Measurements from ENCODE around the gene NBEA.
A peak's percentile ranks its signal among the peaks of the same experiment; 100 is the strongest.

Gene NBEA

DNA sequence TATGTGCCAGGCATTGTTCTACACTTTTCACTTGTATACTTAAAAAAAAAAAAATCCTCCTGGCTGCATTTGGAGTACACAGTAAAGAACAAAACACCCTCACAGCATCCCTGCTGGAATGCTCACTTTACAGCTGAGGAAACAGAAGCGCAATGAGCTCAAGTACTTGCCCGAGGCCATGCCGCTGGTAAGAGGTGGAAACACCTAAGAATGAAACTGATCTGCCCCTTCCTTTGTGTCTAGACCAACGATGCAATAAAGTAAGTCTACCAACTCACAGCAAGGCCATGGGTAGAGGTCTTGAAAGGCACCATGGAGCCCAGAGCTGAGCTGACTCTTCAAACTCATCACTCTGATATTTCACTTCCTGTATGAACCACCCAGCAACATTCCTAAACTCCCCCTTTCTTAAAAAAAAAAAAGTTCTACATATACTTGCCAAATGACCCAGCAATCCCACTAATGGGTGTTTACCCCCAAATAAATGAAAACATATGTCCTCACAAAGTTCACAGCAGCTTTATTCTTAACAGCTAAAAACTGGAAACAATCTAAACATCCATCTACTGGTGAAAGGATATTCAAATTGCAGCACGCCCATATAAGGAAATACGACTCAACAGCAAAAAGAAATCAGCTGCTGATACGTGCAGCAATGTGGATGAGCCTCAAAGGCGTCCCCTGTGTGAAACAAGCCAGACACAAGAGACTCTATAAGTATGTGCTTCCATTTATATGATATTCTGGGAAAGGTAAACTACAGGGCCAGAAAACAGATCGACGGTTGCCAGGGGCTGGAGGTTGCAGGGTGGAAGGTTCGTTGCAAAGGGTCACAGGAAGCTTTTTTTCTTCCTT is 771.1 kb downstream of the NBEA start:
- Histone ChIP-seq H3K4me3 (ENCODE audit: insufficient read depth, low read depth, low read length) (no peak overlapping the region), H3K9me3 (ENCODE audit: control insufficient read depth, low read length) (no peaks in the 10 kb centered on the region), H3K4me1 (ENCODE audit: control insufficient read depth, insufficient read depth, low read length) (peaks cover 10% of the 10 kb centered on the region), H3K27me3 (ENCODE audit: control insufficient read depth, insufficient read depth, low read length, poor library complexity, severe bottlenecking) (no peaks in the 10 kb centered on the region), H3K36me3 (ENCODE audit: control insufficient read depth, insufficient read depth, low read length) (no peaks in the 10 kb centered on the region), H3K27ac (ENCODE audit: insufficient read depth, low read depth, low read length, poor library complexity, severe bottlenecking) (no peak overlapping the region)
- WGBS, 2 experiments: 80% methylated on average over 11 of the region's 11 CpGs

DNA sequence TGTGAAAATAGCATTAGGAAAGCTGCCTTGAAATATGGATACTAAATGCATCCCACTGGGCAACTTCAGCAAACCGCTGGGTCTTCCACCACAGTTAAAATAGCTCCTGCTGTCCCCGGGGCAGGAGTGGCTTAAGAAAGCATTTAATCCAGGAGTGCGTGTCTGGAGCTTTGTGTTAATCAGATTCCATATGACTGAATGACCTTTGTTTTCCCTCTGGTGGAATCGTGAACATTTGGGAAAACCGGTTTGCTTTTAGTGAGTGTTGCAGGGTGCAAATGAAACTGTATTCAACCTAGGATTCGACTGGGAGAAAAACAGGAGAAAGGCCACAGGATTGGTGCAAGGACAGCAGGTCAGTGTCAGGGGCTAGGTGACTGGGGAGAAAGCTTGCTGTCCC is 772.1 kb downstream of the NBEA start:
- WGBS, 2 experiments: 75 to 84% methylated on average over 6 of the region's 6 CpGs
- peak overlapping the region; percentile 80 for H3K27ac ChIP-seq (ENCODE audit: insufficient read depth, low read depth, low read length, poor library complexity, severe bottlenecking)

DNA sequence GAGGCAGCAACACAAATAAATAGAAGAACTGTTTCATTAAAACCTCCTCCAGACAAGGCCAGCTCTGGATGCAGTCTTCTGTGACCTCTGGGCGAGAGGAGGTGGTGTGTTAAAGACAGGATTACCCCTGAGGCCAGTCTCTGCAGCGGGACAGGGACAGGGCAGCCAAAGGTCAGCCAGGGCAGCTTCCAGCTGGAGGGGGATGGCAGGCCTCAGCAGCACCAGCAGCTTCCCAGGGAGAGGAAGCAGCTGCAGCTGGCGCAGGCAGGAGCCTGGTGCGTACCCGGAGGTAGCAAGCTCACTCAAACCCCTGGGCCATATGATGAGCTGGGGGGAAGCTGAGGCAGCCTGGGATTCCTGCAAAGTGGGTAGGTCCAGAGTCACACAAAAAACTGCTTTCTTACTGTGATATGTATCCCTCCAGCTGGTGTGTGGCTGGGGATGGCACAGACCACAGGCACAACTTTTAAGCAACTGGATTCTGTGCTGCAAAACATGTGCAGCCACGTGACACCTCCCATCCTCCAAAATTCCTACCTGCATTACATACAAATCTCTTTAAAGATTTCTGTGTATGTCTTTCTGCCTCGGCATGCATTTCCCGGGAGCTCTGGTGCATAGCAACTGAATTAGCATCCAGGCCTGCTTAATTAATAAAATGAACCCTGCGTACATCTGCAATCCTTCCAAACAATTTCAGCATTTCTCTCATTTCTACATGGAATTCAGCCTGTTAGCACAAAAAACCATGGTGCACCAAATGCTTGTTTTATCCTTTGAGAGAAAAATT is 772.7 kb downstream of the NBEA start:
- Histone ChIP-seq H3K27ac (ENCODE audit: insufficient read depth, low read depth, low read length, poor library complexity, severe bottlenecking) (peak overlapping the region; percentile 80), H3K9me3 (ENCODE audit: control insufficient read depth, low read length) (no peaks in the 10 kb centered on the region), H3K27me3 (ENCODE audit: control insufficient read depth, insufficient read depth, low read length, poor library complexity, severe bottlenecking) (no peaks in the 10 kb centered on the region), H3K4me1 (ENCODE audit: control insufficient read depth, insufficient read depth, low read length) (peaks cover 10% of the 10 kb centered on the region), H3K4me3 (ENCODE audit: insufficient read depth, low read depth, low read length) (no peak overlapping the region), H3K36me3 (ENCODE audit: control insufficient read depth, insufficient read depth, low read length) (no peaks in the 10 kb centered on the region)
- WGBS, 2 experiments: 74 to 79% methylated on average over 9 of the region's 9 CpGs

More for the DNA sequence above, 772.1 kb downstream of the NBEA start:
- no peaks in the 10 kb centered on the region for H3K36me3 ChIP-seq (ENCODE audit: control insufficient read depth, insufficient read depth, low read length)
- peaks cover 10% of the 10 kb centered on the region for H3K4me1 ChIP-seq (ENCODE audit: control insufficient read depth, insufficient read depth, low read length)
- no peaks in the 10 kb centered on the region for H3K9me3 ChIP-seq (ENCODE audit: control insufficient read depth, low read length)
- no peaks in the 10 kb centered on the region for H3K27me3 ChIP-seq (ENCODE audit: control insufficient read depth, insufficient read depth, low read length, poor library complexity, severe bottlenecking)
- H3K4me3 ChIP-seq (ENCODE audit: insufficient read depth, low read depth, low read length): no peak overlapping the region

DNA sequence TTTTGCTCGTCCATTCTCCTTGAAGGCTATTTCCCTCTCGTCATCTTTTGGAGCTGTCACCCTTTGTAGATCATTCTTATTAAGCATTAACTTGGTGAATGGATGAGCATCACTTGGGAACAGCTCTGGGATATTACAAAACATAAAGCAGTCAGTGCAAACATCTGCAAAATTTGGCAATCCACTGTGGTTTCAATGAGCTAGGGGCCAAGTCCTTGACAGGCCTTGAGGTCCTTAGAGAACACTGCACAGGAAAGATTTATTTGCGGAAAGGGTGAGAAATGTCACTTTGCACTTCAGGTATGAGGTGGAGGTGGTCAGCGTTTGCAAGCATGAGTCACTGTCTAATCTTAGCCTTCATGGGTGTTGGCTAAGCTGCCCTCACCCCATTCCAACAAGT is 774.1 kb downstream of the NBEA start:
- 94 to 100% methylated on average over 3 to 4 of the region's 4 CpGs for WGBS, 2 experiments
- Histone ChIP-seq H3K27ac (ENCODE audit: insufficient read depth, low read depth, low read length, poor library complexity, severe bottlenecking) (no peak overlapping the region), H3K4me3 (ENCODE audit: insufficient read depth, low read depth, low read length) (no peak overlapping the region), H3K27me3 (ENCODE audit: control insufficient read depth, insufficient read depth, low read length, poor library complexity, severe bottlenecking) (no peaks in the 10 kb centered on the region), H3K9me3 (ENCODE audit: control insufficient read depth, low read length) (no peaks in the 10 kb centered on the region), H3K36me3 (ENCODE audit: control insufficient read depth, insufficient read depth, low read length) (no peaks in the 10 kb centered on the region), H3K4me1 (ENCODE audit: control insufficient read depth, insufficient read depth, low read length) (peaks cover 10% of the 10 kb centered on the region)

DNA sequence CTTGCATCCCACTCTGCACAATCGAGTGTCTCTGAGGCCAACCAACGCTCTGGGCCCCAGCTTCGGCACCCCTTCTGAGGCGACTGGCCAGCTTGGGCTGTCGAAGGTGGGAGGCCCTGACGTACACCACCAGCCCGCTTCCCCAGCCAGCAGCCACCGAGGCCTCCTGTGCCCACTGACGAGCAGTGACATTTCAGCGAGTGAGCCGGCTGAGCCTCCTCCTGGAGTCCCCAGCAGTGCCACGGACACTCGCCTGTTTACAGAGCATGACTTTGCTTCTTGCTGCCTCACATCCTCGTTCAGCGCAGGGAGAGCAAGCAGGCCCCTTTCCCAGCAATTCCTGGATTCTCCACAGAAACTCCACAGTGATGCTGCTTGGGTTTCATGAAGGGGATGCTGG is 774.7 kb downstream of the NBEA start:
- no peaks in the 10 kb centered on the region for H3K27me3 ChIP-seq (ENCODE audit: control insufficient read depth, insufficient read depth, low read length, poor library complexity, severe bottlenecking)
- H3K9me3 ChIP-seq (ENCODE audit: control insufficient read depth, low read length): no peaks in the 10 kb centered on the region
- no peaks in the 10 kb centered on the region for H3K36me3 ChIP-seq (ENCODE audit: control insufficient read depth, insufficient read depth, low read length)
- no peak overlapping the region for H3K4me3 ChIP-seq (ENCODE audit: insufficient read depth, low read depth, low read length)
- H3K27ac ChIP-seq (ENCODE audit: insufficient read depth, low read depth, low read length, poor library complexity, severe bottlenecking): no peak overlapping the region
- 92 to 95% methylated on average over 15 of the region's 15 CpGs for WGBS, 2 experiments
- H3K4me1 ChIP-seq (ENCODE audit: control insufficient read depth, insufficient read depth, low read length): peaks cover 10% of the 10 kb centered on the region

DNA sequence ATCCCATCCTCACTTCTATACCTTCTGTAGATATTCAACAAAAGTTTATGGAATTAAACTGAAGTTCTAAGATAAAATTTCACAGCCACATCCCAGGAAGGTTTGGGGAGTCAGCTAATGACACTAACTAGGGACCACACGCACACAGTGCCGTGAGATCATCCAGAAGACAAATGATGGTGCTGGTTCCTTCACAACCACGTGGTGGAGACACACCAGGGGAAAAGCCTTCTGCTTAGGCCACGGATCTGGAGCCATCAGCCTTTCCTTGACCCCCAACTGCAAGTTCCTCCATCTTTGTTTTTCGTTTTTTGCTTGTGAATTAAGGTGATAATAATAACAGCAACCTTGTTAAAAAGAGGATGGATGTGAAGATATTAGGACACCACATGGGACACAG is 776.0 kb downstream of the NBEA start:
- Histone ChIP-seq H3K27me3 (ENCODE audit: control insufficient read depth, insufficient read depth, low read length, poor library complexity, severe bottlenecking) (no peaks in the 10 kb centered on the region), H3K27ac (ENCODE audit: insufficient read depth, low read depth, low read length, poor library complexity, severe bottlenecking) (no peak overlapping the region), H3K4me3 (ENCODE audit: insufficient read depth, low read depth, low read length) (no peak overlapping the region), H3K4me1 (ENCODE audit: control insufficient read depth, insufficient read depth, low read length) (peaks cover 7% of the 10 kb centered on the region), H3K9me3 (ENCODE audit: control insufficient read depth, low read length) (no peaks in the 10 kb centered on the region), H3K36me3 (ENCODE audit: control insufficient read depth, insufficient read depth, low read length) (no peaks in the 10 kb centered on the region)
- WGBS, 2 experiments: 65 to 68% methylated on average over 5 of the region's 5 CpGs

DNA sequence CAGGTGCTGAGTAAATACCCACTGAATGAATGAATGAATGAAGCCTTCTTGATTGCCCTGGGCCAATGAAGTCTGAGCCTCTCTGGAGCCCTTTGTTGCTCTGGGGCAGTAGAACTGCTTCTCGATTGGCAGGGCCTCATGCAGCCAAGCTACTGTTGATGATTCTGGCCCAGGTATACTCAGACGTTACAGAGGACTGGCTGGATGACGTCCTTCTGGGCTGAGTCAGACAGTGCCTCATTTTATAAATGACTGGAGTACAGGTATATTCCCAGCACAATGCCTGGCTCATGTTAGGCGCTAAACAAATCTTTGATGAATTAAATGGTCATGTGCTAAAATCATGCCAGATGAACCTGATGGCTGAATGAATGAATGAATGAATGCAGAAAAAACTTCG is 778.2 kb downstream of the NBEA start:
- H3K36me3 ChIP-seq (ENCODE audit: control insufficient read depth, insufficient read depth, low read length): no peaks in the 10 kb centered on the region
- no peaks in the 10 kb centered on the region for H3K4me1 ChIP-seq (ENCODE audit: control insufficient read depth, insufficient read depth, low read length)
- H3K27me3 ChIP-seq (ENCODE audit: control insufficient read depth, insufficient read depth, low read length, poor library complexity, severe bottlenecking): no peaks in the 10 kb centered on the region
- no peak overlapping the region for H3K27ac ChIP-seq (ENCODE audit: insufficient read depth, low read depth, low read length, poor library complexity, severe bottlenecking)
- WGBS, 2 experiments: 90 to 93% methylated on average over 5 of the region's 5 CpGs
- H3K4me3 ChIP-seq (ENCODE audit: insufficient read depth, low read depth, low read length): no peak overlapping the region
- no peaks in the 10 kb centered on the region for H3K9me3 ChIP-seq (ENCODE audit: control insufficient read depth, low read length)

DNA sequence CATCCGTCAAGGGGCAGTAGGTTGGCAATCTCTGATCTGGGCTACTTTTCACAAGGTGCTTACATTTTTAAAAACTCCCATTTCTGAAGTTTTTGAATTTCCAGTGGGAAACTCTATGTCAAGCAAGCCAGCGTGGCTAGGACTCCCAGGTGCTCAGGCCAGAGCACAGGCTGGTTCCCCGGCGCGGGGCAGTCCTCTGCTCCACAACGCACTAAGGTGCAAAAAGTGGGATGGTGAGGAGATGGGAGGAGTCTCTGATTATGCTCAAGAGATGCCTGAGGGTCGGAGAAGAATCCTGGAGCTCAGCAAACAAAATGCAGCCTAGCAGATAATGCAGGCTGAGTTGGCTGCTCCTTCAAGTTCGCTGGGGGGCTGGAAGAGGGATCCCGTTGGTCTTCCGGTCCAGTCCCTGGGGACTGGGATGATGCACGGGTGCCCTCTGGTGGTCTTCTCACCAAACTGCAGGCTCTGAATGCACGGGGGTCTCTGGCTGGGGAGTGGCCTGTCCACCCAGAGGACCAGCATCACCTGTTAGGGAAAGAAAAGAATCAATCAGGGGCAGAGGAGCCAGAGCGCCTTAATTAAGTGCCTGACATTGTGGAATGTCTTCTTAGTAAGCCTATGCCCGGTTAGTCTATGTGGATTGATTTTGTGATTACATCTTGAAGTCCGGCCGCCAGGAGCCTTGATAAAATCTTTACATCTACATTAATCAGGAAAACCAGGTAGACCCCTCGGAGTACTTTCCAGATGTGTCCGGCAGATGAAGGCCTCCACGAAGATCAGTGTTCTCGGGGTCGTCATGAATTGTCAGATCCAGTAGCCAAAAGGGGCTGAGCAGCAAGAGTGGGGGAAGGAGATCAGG is 778.9 kb downstream of the NBEA start:
- no peaks in the 10 kb centered on the region for H3K4me1 ChIP-seq (ENCODE audit: control insufficient read depth, insufficient read depth, low read length)
- H3K27ac ChIP-seq (ENCODE audit: insufficient read depth, low read depth, low read length, poor library complexity, severe bottlenecking): no peak overlapping the region

More for the DNA sequence above, 778.9 kb downstream of the NBEA start:
- no peaks in the 10 kb centered on the region for H3K27me3 ChIP-seq (ENCODE audit: control insufficient read depth, insufficient read depth, low read length, poor library complexity, severe bottlenecking)
- no peaks in the 10 kb centered on the region for H3K9me3 ChIP-seq (ENCODE audit: control insufficient read depth, low read length)
- no peak overlapping the region for H3K4me3 ChIP-seq (ENCODE audit: insufficient read depth, low read depth, low read length)
- H3K36me3 ChIP-seq (ENCODE audit: control insufficient read depth, insufficient read depth, low read length): no peaks in the 10 kb centered on the region
- WGBS, 2 experiments: 57 to 58% methylated on average over 21 of the region's 21 CpGs
